ENCODE measurements around the gene ALG12. TPM values are rescaled to one million over a fixed set of nuclear protein-coding genes. Genes with fewer than 3 reads are reported as not detected.
"Not testable (repeated sequence)": the region's sequence is repeated elsewhere in the genome, so short reads cannot be mapped to it uniquely, and the experiment has no call there.

ALG12 gene
- total RNA-seq, 2 experiments from 2014 or later, result 19.2 to 21.2 TPM

- ChIA-PET POLR2A (interaction anchor here (0.5 kb wide), 1 partner anchor 73 kb away, joined by 3 read pairs; no protein-coding TSS in a partner anchor), CTCF (interaction anchor here (0.6 kb wide), 1 partner anchor 26 kb away, joined by 3 read pairs; no protein-coding TSS in a partner anchor)
These were observed 51.6 kb downstream of the ALG12 start for GRCh38 chr22:49866646-49867045.

GRCh38 chr22:49866134-49866533 is 52.1 kb downstream of the ALG12 start:
- POLR2A ChIA-PET, result no interaction called here
- CTCF ChIA-PET, result interaction anchor here (0.6 kb wide), 1 partner anchor 26 kb away, joined by 3 read pairs; no protein-coding TSS in a partner anchor

- POLR2A ChIA-PET, result no interaction called here
- CTCF ChIA-PET, result no interaction called here
These were observed 53.1 kb downstream of the ALG12 start for GRCh38 chr22:49865156-49865555.

GRCh38 chr22:49863931-49864330 is 54.3 kb downstream of the ALG12 start:
- CTCF ChIA-PET, result no interaction called here

GRCh38 chr22:49862496-49862776 is 55.8 kb downstream of the ALG12 start:
- ChIA-PET CTCF (no interaction called here), POLR2A (no interaction called here)

More at GRCh38 chr22:49863931-49864330, 54.3 kb downstream of the ALG12 start:
- POLR2A ChIA-PET, result no interaction called here

GRCh38 chr22:49861642-49862495 is 56.4 kb downstream of the ALG12 start:
- ChIA-PET POLR2A (no interaction called here), CTCF (interaction anchor here (1.0 kb wide), 1 partner anchor 25 kb away, joined by 3 read pairs; no protein-coding TSS in a partner anchor)

GRCh38 chr22:49858827-49859226 is 59.4 kb downstream of the ALG12 start:
- ChIA-PET CTCF (no interaction called here), POLR2A (interaction anchor here (1.1 kb wide), 1 partner anchor 11 kb away, joined by 3 read pairs; no protein-coding TSS in a partner anchor)

GRCh38 chr22:49856766-49857618 is 61.2 kb downstream of the ALG12 start:
- POLR2A ChIA-PET, result interaction anchor here (0.7 kb wide), 1 partner anchor 160 kb away, joined by 4 read pairs; no protein-coding TSS in a partner anchor
- CTCF ChIA-PET, result no interaction called here

- ChIA-PET CTCF (no interaction called here), POLR2A (interaction anchor here (0.7 to 2.4 kb wide), 2 partner anchors 30 to 161 kb away, joined by 4 to 6 read pairs; no protein-coding TSS in a partner anchor)
These were observed 61.9 kb downstream of the ALG12 start for GRCh38 chr22:49856343-49856742.

GRCh38 chr22:49855251-49855911 is 62.9 kb downstream of the ALG12 start:
- POLR2A ChIA-PET, result interaction anchor here (0.6 to 2.4 kb wide), 3 partner anchors 29 to 818 kb away, joined by 3 to 10 read pairs (median 6); partner anchors contain the start of gene SHANK3
- CTCF ChIA-PET, result interaction anchor here (1.0 kb wide), 1 partner anchor 17 kb away, joined by 3 read pairs; no protein-coding TSS in a partner anchor

GRCh38 chr22:49853981-49854831 is 64.0 kb downstream of the ALG12 start:
- POLR2A ChIA-PET, result interaction anchor here (0.6 to 2.4 kb wide), 3 partner anchors 26 to 256 kb away, joined by 3 to 6 read pairs (median 5); no protein-coding TSS in a partner anchor
- CTCF ChIA-PET, result interaction anchor here (1.0 kb wide), 1 partner anchor 16 kb away, joined by 3 read pairs; no protein-coding TSS in a partner anchor

- ChIA-PET CTCF (no interaction called here), POLR2A (no interaction called here)
These were observed 65.0 kb downstream of the ALG12 start, which contains the start of gene ZBED4 for GRCh38 chr22:49852898-49853894. ZBED4 (plus strand) TSS chr22:49853844; CDS start chr22:49883663, 29,819 bp downstream.

GRCh38 chr22:49852568-49852897 is 65.7 kb downstream of the ALG12 start:
- POLR2A ChIA-PET, CTCF ChIA-PET: not testable (repeated sequence)

- ChIA-PET POLR2A (no interaction called here), CTCF (no interaction called here)
These were observed 67.1 kb downstream of the ALG12 start for GRCh38 chr22:49850959-49851802.
